Suprapubic skin (tissue), 3 donors: ENCODE measurements around the gene STH.

ENCODE experiments used
- CTCF ChIP-seq, 2 donors: fragments of 200-600 bp in 1 of 2; fragments of 450-650 bp in 1 of 2; sonication (generic) in 1 of 2; IDR thresholded peaks; one replicate each; pipeline ENCODE4 v1.5.1; 2016 to 2019; ENCODE audit warnings: antibody characterized with exemption in 2 of 2, mild to moderate bottlenecking in 1 of 2, moderate library complexity in 1 of 2
- EP300 ChIP-seq: sonication (generic); formaldehyde crosslinking; IDR thresholded peaks from one replicate; pipeline ENCODE4 v1.6.1; 2017; ENCODE audit warnings: antibody characterized with exemption

GRCh38 chr17:45977506-45977824 lies 21.6 kb upstream of the STH start:
- no peak for TF ChIP-seq CTCF (IDR thresholded peaks at IDR 0.05)
- no peak for TF ChIP-seq EP300
